Measurements from ENCODE around the gene KRT6B.
A peak's percentile ranks its signal among the peaks of the same experiment; 100 is the strongest.

The KRT6B gene

GRCh38 chr12:52436000-52436827 is 15.7 kb downstream of the KRT6B start:
- no peak for DNase-seq (ENCODE audit: low read depth)

- no peak for DNase-seq (ENCODE audit: low read depth)
Measured at GRCh38 chr12:52435659-52435999, 16.3 kb downstream of the KRT6B start.

GRCh38 chr12:52434760-52435530 is 17.0 kb downstream of the KRT6B start:
- DNase-seq (ENCODE audit: low read depth) = no peak

- no peak for DNase-seq (ENCODE audit: low read depth)
Measured at GRCh38 chr12:52434081-52434733, 17.7 kb downstream of the KRT6B start, which contains the start of gene KRT75. KRT75 (minus strand) TSS chr12:52434371; CDS start chr12:52434304, 67 bp downstream.

- no peak for DNase-seq (ENCODE audit: low read depth)
Measured at GRCh38 chr12:52433501-52434080, 18.4 kb downstream of the KRT6B start.

- DNase-seq (ENCODE audit: low read depth) = no peak
Measured at GRCh38 chr12:52432559-52433207, 19.3 kb downstream of the KRT6B start.

- no peak for DNase-seq (ENCODE audit: low read depth)
Measured at GRCh38 chr12:52428121-52428520, 23.8 kb downstream of the KRT6B start.

- DNase-seq (ENCODE audit: low read depth) = no peak
Measured at GRCh38 chr12:52427083-52427482, 24.9 kb downstream of the KRT6B start.

GRCh38 chr12:52426034-52426433 is 25.9 kb downstream of the KRT6B start:
- no peak for DNase-seq (ENCODE audit: low read depth)

GRCh38 chr12:52425466-52425865 is 26.5 kb downstream of the KRT6B start:
- no peak for DNase-seq (ENCODE audit: low read depth)

GRCh38 chr12:52423661-52424500 is 28.1 kb downstream of the KRT6B start:
- no peak for DNase-seq (ENCODE audit: low read depth)

GRCh38 chr12:52423035-52423434 is 28.9 kb downstream of the KRT6B start:
- no peak for DNase-seq (ENCODE audit: low read depth)

GRCh38 chr12:52419656-52420055 is 32.3 kb downstream of the KRT6B start:
- no peak for DNase-seq (ENCODE audit: low read depth)

- DNase-seq (ENCODE audit: low read depth) = no peak
Measured at GRCh38 chr12:52418576-52419110, 33.3 kb downstream of the KRT6B start.

- DNase-seq (ENCODE audit: low read depth) = no peak
Measured at GRCh38 chr12:52417740-52418139, 34.2 kb downstream of the KRT6B start.

- DNase-seq (ENCODE audit: low read depth) = no peak
Measured at GRCh38 chr12:52416795-52417194, 35.2 kb downstream of the KRT6B start.

- DNase-seq (ENCODE audit: low read depth) = peak; percentile 57
Measured at GRCh38 chr12:52415870-52416750, 35.8 kb downstream of the KRT6B start.

GRCh38 chr12:52414936-52415335 is 37.0 kb downstream of the KRT6B start:
- no peak for DNase-seq (ENCODE audit: low read depth)

GRCh38 chr12:52413782-52414345 is 38.1 kb downstream of the KRT6B start:
- DNase-seq (ENCODE audit: low read depth) = no peak

All from GM04504 (cell line).